CMK (cell line): Measurements from ENCODE around the gene SYNE1.
"Not testable (repeated sequence)": the region's sequence is repeated elsewhere in the genome, so short reads cannot be mapped to it uniquely, and the experiment has no call there.

ENCODE experiments used
- DNase-seq: peaks from one replicate; pipeline ENCODE4 v3.0.0-alpha.2; 2010; ENCODE audit warnings: low read depth

SYNE1 gene

DNA sequence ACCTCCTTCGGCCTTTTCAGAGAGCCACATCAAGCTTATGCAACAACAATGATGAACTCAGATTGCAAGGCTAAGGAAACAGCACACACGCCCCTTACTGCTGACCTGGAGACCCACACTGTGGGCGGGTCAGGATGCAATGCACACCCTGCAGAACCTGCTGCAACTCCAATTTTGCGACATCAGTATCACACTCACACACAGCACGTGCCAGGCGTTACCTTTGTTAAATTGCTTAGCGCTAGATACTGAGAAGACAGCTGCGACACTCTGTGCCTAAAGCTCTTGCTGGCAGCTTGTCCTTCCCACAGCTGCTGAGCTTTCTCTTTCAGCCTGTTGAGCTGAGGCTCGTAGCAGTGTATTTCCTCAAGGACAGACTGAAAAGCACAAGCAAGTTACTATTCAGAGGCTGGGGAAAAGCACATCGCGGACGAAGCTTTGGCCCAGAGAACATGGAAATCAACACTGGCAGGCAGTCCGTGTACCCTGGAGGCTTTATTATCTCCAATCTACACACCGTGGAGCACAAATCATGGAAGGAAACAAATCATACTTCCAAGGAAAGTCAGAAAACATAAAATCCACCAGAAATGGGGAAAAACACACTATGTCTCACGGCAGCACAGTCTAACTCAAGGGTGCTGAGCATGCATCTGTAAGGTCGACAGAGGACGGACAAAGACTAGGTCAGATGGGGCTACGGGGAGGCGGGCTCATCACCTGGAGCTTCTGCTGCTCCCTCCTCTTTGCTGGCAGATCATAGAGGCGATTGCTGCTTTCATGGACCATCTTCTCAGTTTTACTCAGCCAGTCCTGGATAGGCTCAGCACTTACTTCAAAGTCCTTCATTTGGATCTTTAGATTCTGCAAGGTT, 268.2 kb downstream of the SYNE1 start:
- no peak for DNase-seq

DNA sequence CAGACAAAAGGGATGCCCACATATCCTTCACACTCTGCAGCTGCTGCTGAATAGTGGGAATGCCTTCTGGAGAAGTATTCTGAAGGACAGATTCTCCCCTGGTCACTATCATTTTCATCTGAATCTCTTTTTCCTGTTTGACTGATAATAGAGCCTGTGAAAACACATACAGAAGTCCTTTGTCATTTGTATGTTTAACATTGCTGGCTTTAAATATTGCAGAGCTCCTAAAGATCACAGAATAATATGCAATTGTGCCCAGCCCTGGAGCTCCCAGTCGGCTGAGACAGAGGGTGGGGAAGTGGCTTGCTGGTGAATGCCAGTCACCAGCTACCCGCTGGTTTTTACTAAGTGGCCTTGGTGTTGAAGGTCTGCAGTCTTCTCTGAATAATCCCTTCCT, 272.3 kb downstream of the SYNE1 start:
- DNase-seq: no peak

DNA sequence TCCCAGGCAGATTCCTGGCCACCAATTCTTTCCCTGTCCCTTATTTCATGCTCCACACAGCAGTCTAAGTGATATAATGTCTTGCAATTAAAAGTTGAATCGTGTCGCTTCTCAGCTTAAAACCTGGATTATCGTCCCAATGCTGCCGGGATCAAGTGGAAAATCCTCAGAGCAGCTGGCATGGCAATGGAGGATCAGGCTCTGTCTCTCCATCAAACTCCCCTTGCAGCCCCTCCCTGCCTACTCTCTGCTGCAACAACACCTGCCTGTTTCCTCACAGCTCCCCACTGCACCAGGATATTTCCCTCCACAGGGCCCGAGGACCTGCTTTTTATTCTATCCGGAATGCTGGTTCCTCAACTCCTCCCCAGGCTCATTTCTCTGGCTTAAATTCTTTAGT, 277.1 kb downstream of the SYNE1 start:
- DNase-seq: no peak

DNA sequence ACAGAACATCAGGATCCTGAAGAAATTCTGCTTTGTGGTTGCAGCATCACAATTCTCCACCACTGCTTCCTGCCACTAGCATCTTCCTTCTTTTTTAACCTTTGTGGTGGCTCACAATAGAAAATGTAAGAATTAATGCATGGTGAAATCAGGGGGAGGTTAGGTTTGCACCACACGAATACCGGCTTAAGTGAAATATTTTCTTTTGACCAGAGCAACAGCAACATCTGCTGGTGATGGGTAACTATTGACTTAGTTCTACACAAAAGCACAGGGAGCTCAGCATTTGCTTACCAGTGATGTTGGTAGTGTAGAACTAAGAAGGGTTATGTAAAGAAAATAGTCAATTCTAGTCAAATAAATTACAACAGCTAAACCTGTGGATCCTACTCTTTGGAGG, 280.5 kb downstream of the SYNE1 start:
- DNase-seq: no peak

DNA sequence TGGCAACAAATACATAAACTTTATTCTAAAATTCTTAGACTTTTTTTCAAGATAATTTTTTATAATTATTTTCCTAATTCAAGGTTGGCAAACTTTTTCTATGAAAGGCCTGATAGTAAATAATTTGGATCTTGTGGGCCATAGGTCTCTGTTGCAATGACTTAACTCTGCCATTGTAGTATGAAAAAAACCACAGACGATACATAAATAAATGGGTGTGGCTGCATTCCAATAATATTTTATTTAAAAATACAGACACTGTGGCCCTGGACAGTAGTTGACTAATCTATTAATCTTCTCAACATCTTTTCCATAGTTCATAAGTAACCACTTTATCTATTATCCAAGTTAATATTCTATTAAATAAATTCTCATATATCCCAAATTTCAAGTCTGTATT, 281.1 kb downstream of the SYNE1 start:
- DNase-seq: no peak

- no peak for DNase-seq
Measured at GRCh38 chr6:152355166-152355565, 282.0 kb downstream of the SYNE1 start.

GRCh38 chr6:152353440-152353839, 283.7 kb downstream of the SYNE1 start:
- DNase-seq: no peak

GRCh38 chr6:152351742-152352141, 285.4 kb downstream of the SYNE1 start:
- no peak for DNase-seq

GRCh38 chr6:152351110-152351509, 286.1 kb downstream of the SYNE1 start:
- DNase-seq: no peak

GRCh38 chr6:152348116-152348515, 289.0 kb downstream of the SYNE1 start:
- no peak for DNase-seq

GRCh38 chr6:152343735-152344360, 293.3 kb downstream of the SYNE1 start:
- no peak for DNase-seq

DNA sequence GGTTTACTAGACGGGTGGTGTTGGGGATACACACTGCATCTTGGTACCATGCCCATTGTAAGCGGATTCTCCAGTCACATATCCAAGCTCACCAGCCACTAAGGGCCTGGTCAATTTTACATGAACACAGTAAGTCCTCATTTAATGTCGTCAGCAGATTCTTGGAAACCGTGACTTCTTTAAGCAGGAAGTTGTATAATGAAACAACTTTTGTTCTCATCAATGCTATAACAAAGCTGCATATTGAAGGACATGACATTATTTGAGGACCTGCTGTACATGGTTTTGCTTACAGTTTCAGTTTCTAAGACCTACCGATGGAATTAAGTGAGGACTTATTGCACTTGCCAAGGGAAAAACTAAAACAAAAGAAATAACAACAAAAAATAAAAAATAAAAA, 295.6 kb downstream of the SYNE1 start:
- no peak for DNase-seq

DNA sequence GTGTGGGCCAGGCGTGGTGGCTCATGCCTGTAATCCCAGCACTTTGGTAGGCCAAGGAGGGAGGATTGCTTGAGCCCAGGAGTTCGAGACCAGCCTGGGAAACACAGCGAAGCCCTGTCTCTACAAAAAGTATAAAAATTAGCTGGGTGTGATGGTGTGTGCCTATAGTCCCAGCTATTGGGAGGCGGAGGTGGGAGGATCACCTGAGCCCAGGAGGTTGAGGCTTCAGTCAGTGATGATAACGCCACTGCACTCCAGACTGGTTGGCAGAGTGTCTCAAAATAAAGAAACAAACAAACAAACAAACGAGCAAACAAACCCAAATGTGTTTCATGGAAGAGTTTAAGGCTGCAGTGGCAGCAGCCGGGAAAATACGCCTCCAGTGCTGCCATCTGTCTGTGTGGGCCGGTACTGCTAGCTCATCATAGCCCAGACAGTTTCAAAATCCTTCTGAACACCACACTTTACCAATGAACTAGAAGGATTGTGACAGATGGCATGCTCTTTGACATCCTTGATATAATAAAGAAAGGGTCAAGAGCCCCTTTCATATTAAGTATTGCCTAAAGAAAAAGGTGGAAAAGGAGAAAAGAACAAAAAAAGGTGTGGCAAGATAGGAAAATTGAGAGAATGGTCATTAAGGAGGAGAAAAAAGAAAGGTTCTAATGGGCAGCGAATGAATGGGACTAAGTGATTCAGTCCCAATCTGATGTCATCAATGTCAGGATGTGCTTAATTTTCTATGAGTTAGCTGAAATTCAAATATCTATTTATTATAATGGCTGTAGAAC, 298.6 kb downstream of the SYNE1 start:
- DNase-seq: no peak

- no peak for DNase-seq
Measured at GRCh38 chr6:152334555-152334954, 302.6 kb downstream of the SYNE1 start.

DNA sequence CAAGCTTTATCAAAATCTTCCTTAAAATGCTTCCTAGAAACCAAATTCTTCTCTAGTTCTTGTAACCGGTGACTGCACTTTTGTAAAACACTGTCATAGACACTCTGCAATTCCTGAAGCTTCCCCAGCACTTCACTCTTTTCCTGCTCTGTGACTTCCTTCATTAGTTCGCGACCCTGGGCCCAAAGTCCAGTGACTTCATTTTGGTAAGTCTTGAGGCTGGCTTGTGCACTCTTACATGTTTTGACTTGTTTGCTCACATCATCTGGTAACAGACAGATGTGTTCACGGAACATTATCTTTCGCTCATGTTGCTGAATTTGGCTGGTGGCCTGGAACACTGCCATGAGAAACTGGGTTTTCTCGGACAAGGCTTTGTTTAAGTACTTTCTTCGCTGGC, 306.2 kb downstream of the SYNE1 start:
- DNase-seq: no peak

GRCh38 chr6:152329638-152330448, 307.3 kb downstream of the SYNE1 start:
- no peak for DNase-seq

- DNase-seq: not testable (repeated sequence)
Measured at GRCh38 chr6:152328200-152328599, 309.0 kb downstream of the SYNE1 start.

GRCh38 chr6:152323376-152323775, 313.8 kb downstream of the SYNE1 start:
- no peak for DNase-seq

DNA sequence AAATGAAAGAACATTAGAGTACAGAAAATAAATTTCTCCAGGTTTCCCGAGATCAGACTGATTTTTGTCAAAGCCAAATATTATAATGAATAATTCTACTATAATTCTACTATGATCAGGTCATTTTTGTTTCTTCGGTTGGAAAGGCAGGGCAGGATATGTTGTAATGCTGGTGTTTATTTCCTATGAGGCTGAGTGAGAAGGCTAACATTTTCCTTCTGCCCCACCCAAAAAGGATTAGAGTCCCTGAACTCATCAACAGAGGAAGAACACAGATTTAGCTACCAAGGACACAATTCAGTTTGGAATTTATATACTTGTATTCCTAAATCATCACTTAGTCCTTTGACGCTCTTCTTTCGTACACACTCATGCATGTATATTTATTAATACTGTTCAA, 318.9 kb downstream of the SYNE1 start:
- no peak for DNase-seq

- no peak for DNase-seq
Measured at GRCh38 chr6:152316024-152316423, 321.1 kb downstream of the SYNE1 start.

GRCh38 chr6:152314483-152314832, 322.7 kb downstream of the SYNE1 start:
- DNase-seq: no peak
